HepG2 (cell line): ENCODE results near the gene SLCO3A1. TPM values are rescaled to one million over a fixed set of nuclear protein-coding genes. Genes with fewer than 3 reads are reported as not detected.

Experiments used
- PRPF4 ChIP-seq: fragments of 200-400 bp; formaldehyde crosslinking; IDR thresholded peaks from 2 replicates; pipeline ENCODE4 v1.6.1; 2016; ENCODE audit warnings: low read length, low read depth; ENCODE audit not compliant: poor library complexity, severe bottlenecking
- ZNF414 ChIP-seq: sonication (generic); formaldehyde crosslinking; IDR thresholded peaks from 2 replicates; pipeline ENCODE4 v1.5.0; 2020; ENCODE audit warnings: missing genetic modification reagents
- polyA plus RNA-seq, 8 experiments: library from polyadenylated mRNA; depleted of rRNA in 3 of 8; stranded (reverse) in 7 of 8; unstranded in 1 of 8; fragments of >200 nt; fragmentation: Illumina TruSeq in 4 of 8; extraction: Trizol in 4 of 8; gene quantifications; 2 replicates each; pipeline versions ENCODE4 v1.2.1 to v1.2.3, GENCODE V29; 2011 to 2016; ENCODE audit warnings: low read depth in 4 of 8, missing spikeins in 1 of 8, mixed read lengths in 1 of 8; ENCODE audit not compliant: insufficient read depth in 1 of 8
- total RNA-seq, 5 experiments: library from RNA; depleted of rRNA; stranded (reverse); fragments of >200 nt; fragmentation: Illumina TruSeq; extraction: Trizol; gene quantifications; 2 replicates each; pipeline ENCODE4 v1.2.3, GENCODE V29; 2016; ENCODE audit warnings: low read depth in 1 of 5
- TF ChIP-seq, protein P1 (sequence below): sonication (generic); formaldehyde crosslinking; IDR thresholded peaks from 2 replicates; pipeline ENCODE4 v1.5.0; 2020; ENCODE audit warnings: mild to moderate bottlenecking, missing genetic modification reagents, borderline replicate concordance
- TF ChIP-seq, protein P2 (sequence below): sonication (generic); formaldehyde crosslinking; IDR thresholded peaks from 2 replicates; pipeline ENCODE4 v1.4.0; 2020; ENCODE audit warnings: missing genetic modification reagents, borderline replicate concordance

SLCO3A1 gene
- total and polyA plus RNA-seq, 2 of the 13 experiments (the other 11 are each of a cell fraction or from before 2014, with no cell fraction given) = 0.02 TPM; not detected in 1

- TF ChIP-seq, protein P1, sequence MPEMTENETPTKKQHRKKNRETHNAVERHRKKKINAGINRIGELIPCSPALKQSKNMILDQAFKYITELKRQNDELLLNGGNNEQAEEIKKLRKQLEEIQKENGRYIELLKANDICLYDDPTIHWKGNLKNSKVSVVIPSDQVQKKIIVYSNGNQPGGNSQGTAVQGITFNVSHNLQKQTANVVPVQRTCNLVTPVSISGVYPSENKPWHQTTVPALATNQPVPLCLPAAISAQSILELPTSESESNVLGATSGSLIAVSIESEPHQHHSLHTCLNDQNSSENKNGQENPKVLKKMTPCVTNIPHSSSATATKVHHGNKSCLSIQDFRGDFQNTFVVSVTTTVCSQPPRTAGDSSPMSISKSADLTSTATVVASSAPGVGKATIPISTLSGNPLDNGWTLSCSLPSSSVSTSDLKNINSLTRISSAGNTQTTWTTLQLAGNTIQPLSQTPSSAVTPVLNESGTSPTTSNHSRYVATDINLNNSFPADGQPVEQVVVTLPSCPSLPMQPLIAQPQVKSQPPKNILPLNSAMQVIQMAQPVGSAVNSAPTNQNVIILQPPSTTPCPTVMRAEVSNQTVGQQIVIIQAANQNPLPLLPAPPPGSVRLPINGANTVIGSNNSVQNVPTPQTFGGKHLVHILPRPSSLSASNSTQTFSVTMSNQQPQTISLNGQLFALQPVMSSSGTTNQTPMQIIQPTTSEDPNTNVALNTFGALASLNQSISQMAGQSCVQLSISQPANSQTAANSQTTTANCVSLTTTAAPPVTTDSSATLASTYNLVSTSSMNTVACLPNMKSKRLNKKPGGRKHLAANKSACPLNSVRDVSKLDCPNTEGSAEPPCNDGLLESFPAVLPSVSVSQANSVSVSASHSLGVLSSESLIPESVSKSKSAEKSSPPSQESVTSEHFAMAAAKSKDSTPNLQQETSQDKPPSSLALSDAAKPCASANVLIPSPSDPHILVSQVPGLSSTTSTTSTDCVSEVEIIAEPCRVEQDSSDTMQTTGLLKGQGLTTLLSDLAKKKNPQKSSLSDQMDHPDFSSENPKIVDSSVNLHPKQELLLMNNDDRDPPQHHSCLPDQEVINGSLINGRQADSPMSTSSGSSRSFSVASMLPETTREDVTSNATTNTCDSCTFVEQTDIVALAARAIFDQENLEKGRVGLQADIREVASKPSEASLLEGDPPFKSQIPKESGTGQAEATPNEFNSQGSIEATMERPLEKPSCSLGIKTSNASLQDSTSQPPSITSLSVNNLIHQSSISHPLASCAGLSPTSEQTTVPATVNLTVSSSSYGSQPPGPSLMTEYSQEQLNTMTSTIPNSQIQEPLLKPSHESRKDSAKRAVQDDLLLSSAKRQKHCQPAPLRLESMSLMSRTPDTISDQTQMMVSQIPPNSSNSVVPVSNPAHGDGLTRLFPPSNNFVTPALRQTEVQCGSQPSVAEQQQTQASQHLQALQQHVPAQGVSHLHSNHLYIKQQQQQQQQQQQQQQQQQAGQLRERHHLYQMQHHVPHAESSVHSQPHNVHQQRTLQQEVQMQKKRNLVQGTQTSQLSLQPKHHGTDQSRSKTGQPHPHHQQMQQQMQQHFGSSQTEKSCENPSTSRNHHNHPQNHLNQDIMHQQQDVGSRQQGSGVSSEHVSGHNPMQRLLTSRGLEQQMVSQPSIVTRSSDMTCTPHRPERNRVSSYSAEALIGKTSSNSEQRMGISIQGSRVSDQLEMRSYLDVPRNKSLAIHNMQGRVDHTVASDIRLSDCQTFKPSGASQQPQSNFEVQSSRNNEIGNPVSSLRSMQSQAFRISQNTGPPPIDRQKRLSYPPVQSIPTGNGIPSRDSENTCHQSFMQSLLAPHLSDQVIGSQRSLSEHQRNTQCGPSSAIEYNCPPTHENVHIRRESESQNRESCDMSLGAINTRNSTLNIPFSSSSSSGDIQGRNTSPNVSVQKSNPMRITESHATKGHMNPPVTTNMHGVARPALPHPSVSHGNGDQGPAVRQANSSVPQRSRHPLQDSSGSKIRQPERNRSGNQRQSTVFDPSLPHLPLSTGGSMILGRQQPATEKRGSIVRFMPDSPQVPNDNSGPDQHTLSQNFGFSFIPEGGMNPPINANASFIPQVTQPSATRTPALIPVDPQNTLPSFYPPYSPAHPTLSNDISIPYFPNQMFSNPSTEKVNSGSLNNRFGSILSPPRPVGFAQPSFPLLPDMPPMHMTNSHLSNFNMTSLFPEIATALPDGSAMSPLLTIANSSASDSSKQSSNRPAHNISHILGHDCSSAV (CRISPR knock-in tag) = no peak
- TF ChIP-seq PRPF4 (no peak), ZNF414 (no peak)
- TF ChIP-seq, protein P2, sequence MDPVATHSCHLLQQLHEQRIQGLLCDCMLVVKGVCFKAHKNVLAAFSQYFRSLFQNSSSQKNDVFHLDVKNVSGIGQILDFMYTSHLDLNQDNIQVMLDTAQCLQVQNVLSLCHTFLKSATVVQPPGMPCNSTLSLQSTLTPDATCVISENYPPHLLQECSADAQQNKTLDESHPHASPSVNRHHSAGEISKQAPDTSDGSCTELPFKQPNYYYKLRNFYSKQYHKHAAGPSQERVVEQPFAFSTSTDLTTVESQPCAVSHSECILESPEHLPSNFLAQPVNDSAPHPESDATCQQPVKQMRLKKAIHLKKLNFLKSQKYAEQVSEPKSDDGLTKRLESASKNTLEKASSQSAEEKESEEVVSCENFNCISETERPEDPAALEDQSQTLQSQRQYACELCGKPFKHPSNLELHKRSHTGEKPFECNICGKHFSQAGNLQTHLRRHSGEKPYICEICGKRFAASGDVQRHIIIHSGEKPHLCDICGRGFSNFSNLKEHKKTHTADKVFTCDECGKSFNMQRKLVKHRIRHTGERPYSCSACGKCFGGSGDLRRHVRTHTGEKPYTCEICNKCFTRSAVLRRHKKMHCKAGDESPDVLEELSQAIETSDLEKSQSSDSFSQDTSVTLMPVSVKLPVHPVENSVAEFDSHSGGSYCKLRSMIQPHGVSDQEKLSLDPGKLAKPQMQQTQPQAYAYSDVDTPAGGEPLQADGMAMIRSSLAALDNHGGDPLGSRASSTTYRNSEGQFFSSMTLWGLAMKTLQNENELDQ (CRISPR knock-in tag) = no peak
Measured at GRCh38 chr15:92012881-92013280, 159.4 kb downstream of the SLCO3A1 start (continued).
